ENCODE results near the gene SLC51A.
"Not testable (repeated sequence)": the region's sequence is repeated elsewhere in the genome, so short reads cannot be mapped to it uniquely, and the experiment has no call there.

Gene SLC51A

GRCh38 chr3:196193133-196193735, 23.1 kb upstream of the SLC51A start:
- DNase-seq (ENCODE audit: low read depth in 3 of 3): no peak

GRCh38 chr3:196193736-196194541, 22.4 kb upstream of the SLC51A start:
- no peak for DNase-seq (ENCODE audit: low read depth in 3 of 3)

GRCh38 chr3:196194542-196194915, 21.8 kb upstream of the SLC51A start:
- no peak for DNase-seq (ENCODE audit: low read depth in 3 of 3)

- DNase-seq (ENCODE audit: low read depth in 3 of 3): no peak
These were observed 20.6 kb upstream of the SLC51A start for GRCh38 chr3:196195664-196196265.

GRCh38 chr3:196197524-196197923, 18.8 kb upstream of the SLC51A start:
- no peak for DNase-seq (ENCODE audit: low read depth in 3 of 3)

GRCh38 chr3:196198081-196198675, 18.2 kb upstream of the SLC51A start:
- no peak for DNase-seq (ENCODE audit: low read depth in 3 of 3)

GRCh38 chr3:196198771-196199753, 17.3 kb upstream of the SLC51A start:
- DNase-seq (ENCODE audit: low read depth in 3 of 3): no peak

GRCh38 chr3:196202516-196202970, 13.8 kb upstream of the SLC51A start:
- no peak for DNase-seq (ENCODE audit: low read depth in 3 of 3)

- no peak for DNase-seq (ENCODE audit: low read depth in 3 of 3)
These were observed 12.5 kb upstream of the SLC51A start for GRCh38 chr3:196203846-196204245.

- DNase-seq (ENCODE audit: low read depth in 3 of 3): not testable (repeated sequence)
These were observed 10.7 kb upstream of the SLC51A start for GRCh38 chr3:196205442-196206205.

- DNase-seq (ENCODE audit: low read depth in 3 of 3): no peak
These were observed 9.0 kb upstream of the SLC51A start for GRCh38 chr3:196207159-196207832.

GRCh38 chr3:196207833-196208607, 8.3 kb upstream of the SLC51A start:
- DNase-seq (ENCODE audit: low read depth in 3 of 3): peak in 2 of 3 experiments; percentile 37 to 50

GRCh38 chr3:196208942-196209695, 7.2 kb upstream of the SLC51A start:
- DNase-seq (ENCODE audit: low read depth in 3 of 3): no peak

GRCh38 chr3:196209944-196210672, 6.2 kb upstream of the SLC51A start:
- DNase-seq (ENCODE audit: low read depth in 3 of 3): not testable (repeated sequence)

- DNase-seq (ENCODE audit: low read depth in 3 of 3): no peak
These were observed 5.4 kb upstream of the SLC51A start, which contains the start of gene ZDHHC19 for GRCh38 chr3:196210673-196211556. Gene ZDHHC19, minus strand, starts transcription at chr3:196211400. Its CDS starts 85 bp downstream, at chr3:196211315.

GRCh38 chr3:196214783-196215441, 1.4 kb upstream of the SLC51A start:
- DNase-seq (ENCODE audit: low read depth in 3 of 3): no peak
